SU-DHL-6 (cell line): Measurements from ENCODE around the gene GAREM1.

Experiments used
- H2AFZ ChIP-seq: fragments of 200-600 bp; sonication (generic); 2 replicates; pipeline ENCODE4 v1.6.1; 2014; ENCODE audit warnings: low read depth, mild to moderate bottlenecking, moderate library complexity, mixed read lengths, antibody characterized with exemption, low read length; ENCODE audit not compliant: severe bottlenecking
- H3F3A ChIP-seq: fragments of 200-600 bp; shearing (Covaris generic); 2 replicates; pipeline ENCODE4 v1.6.0; 2016; ENCODE audit warnings: antibody characterized with exemption, mild to moderate bottlenecking; ENCODE audit not compliant: insufficient read depth
- H3K27ac ChIP-seq: fragments of 200-600 bp; sonication (generic); 2 replicates; pipeline ENCODE4 v1.5.1; 2016; ENCODE audit warnings: low read depth, mild to moderate bottlenecking, low read length, moderate library complexity, mixed read lengths
- H3K27me3 ChIP-seq: fragments of 200-600 bp; sonication (generic), shearing (Covaris generic); 2 replicates; pipeline ENCODE4 v1.6.0; 2014; ENCODE audit warnings: mild to moderate bottlenecking, low read length
- H3K36me3 ChIP-seq: fragments of 200-600 bp; sonication (generic); 2 replicates; pipeline ENCODE4 v1.6.1; 2014; ENCODE audit warnings: mild to moderate bottlenecking, low read length, mixed read lengths
- H3K4me2 ChIP-seq: fragments of 300-600, 200-600 bp; shearing (Covaris generic), sonication (generic); 2 replicates; pipeline ENCODE4 v1.6.0; 2014; ENCODE audit warnings: low read length, low read depth, mild to moderate bottlenecking; ENCODE audit not compliant: poor library complexity, severe bottlenecking
- H3K4me3 ChIP-seq: fragments of 200-600 bp; sonication (generic); 2 replicates; pipeline ENCODE4 v1.5.1; 2014; ENCODE audit warnings: antibody characterized with exemption, low read length, mild to moderate bottlenecking, mixed read lengths; ENCODE audit not compliant: insufficient read depth, poor library complexity, severe bottlenecking
- H3K79me2 ChIP-seq: fragments of 200-600 bp; sonication (generic); 2 replicates; pipeline ENCODE4 v1.6.1; 2014; ENCODE audit warnings: mild to moderate bottlenecking, low read length, moderate library complexity; ENCODE audit not compliant: insufficient read depth
- H3K9ac ChIP-seq: fragments of 200-600 bp; sonication (generic); 2 replicates; pipeline ENCODE4 v1.7.0; 2014; ENCODE audit warnings: mild to moderate bottlenecking, low read length
- H3K9me2 ChIP-seq: fragments of 200-600 bp; sonication (generic); replicated peaks from 2 replicates; pipeline ENCODE4 v1.6.1; 2014; ENCODE audit warnings: low read length; ENCODE audit not compliant: insufficient read depth
- H3K9me3 ChIP-seq: fragments of 200-600 bp; sonication (generic); 2 replicates; pipeline ENCODE4 v1.6.1; 2014; ENCODE audit warnings: low read length, mixed read lengths; ENCODE audit not compliant: insufficient read depth
- H4K20me1 ChIP-seq: fragments of 200-600 bp; sonication (generic); 2 replicates; pipeline ENCODE4 v1.6.1; 2014; ENCODE audit warnings: low read depth, mild to moderate bottlenecking, antibody characterized with exemption, low read length, moderate library complexity, mixed read lengths
- EZH2phosphoT487 ChIP-seq: fragments of 200-600 bp; sonication (generic), shearing (Covaris generic); conservative IDR thresholded peaks from 2 replicates; pipeline ENCODE4 v1.6.1; 2018; ENCODE audit warnings: mild to moderate bottlenecking, antibody characterized with exemption, low read length, moderate library complexity, mixed read lengths
- TF ChIP-seq, protein P1 (sequence below): fragments of 200-600 bp; sonication (generic); IDR thresholded peaks from one replicate; pipeline ENCODE4 v1.5.1; 2017; ENCODE audit warnings: antibody characterized with exemption, mild to moderate bottlenecking, low read length, moderate library complexity; ENCODE audit not compliant: insufficient read depth, poor library complexity, severe bottlenecking

The GAREM1 gene

GRCh38 chr18:32333781-32334180 lies 136.9 kb downstream of the GAREM1 start:
- Histone ChIP-seq H3K36me3 (no peaks in the 10 kb centered on the region), H3K27me3 (no peaks in the 10 kb centered on the region), H3F3A (no peaks in the 10 kb centered on the region), H3K9me3 (no peaks in the 10 kb centered on the region), H3K79me2 (no peaks in the 10 kb centered on the region), H3K4me2 (no peak overlapping the region), H3K9me2 (no peaks in the 10 kb centered on the region), H3K4me3 (no peak overlapping the region), H3K9ac (no peak overlapping the region), H2AFZ (no peak overlapping the region), H4K20me1 (no peaks in the 10 kb centered on the region), H3K27ac (no peak overlapping the region)
- TF ChIP-seq, protein P1, sequence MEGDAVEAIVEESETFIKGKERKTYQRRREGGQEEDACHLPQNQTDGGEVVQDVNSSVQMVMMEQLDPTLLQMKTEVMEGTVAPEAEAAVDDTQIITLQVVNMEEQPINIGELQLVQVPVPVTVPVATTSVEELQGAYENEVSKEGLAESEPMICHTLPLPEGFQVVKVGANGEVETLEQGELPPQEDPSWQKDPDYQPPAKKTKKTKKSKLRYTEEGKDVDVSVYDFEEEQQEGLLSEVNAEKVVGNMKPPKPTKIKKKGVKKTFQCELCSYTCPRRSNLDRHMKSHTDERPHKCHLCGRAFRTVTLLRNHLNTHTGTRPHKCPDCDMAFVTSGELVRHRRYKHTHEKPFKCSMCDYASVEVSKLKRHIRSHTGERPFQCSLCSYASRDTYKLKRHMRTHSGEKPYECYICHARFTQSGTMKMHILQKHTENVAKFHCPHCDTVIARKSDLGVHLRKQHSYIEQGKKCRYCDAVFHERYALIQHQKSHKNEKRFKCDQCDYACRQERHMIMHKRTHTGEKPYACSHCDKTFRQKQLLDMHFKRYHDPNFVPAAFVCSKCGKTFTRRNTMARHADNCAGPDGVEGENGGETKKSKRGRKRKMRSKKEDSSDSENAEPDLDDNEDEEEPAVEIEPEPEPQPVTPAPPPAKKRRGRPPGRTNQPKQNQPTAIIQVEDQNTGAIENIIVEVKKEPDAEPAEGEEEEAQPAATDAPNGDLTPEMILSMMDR, result no peak
- no peak for TF ChIP-seq EZH2phosphoT487

- H3K79me2 ChIP-seq, result no peaks in the 10 kb centered on the region
- no peaks in the 10 kb centered on the region for H3K27me3 ChIP-seq
Measured at GRCh38 chr18:32332708-32333107, 138.0 kb downstream of the GAREM1 start.

DNA sequence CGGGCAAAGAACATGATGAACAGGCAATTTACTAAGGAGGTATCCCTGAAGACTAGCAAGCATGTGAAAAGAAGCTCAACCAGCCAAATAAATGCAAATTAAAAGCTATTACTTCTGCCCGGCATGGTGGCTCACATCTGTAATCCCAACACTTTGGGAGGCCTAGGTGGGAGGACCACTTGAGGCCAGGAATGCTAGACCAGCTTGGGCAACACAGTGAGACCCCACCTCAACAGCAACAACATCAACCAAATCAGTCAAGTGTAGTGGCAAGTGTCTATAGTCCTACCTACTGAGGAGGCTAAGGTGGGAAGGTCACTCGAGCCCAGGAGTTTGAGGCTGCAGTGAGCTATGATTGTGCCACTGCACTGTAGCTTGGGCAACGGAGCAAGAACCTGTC lies 141.7 kb downstream of the GAREM1 start:
- no peaks in the 10 kb centered on the region for H3K9me3 ChIP-seq
- H3K9me2 ChIP-seq, result no peaks in the 10 kb centered on the region
- no peaks in the 10 kb centered on the region for H3K36me3 ChIP-seq
- no peak overlapping the region for H3K9ac ChIP-seq
- H3K4me2 ChIP-seq, result no peak overlapping the region
- no peaks in the 10 kb centered on the region for H3K79me2 ChIP-seq
- H2AFZ ChIP-seq, result no peak overlapping the region
- TF ChIP-seq, protein P1, result no peak
- TF ChIP-seq EZH2phosphoT487, result no peak
- H3F3A ChIP-seq, result no peaks in the 10 kb centered on the region
- no peak overlapping the region for H3K27ac ChIP-seq
- H3K4me3 ChIP-seq, result no peak overlapping the region
- no peaks in the 10 kb centered on the region for H4K20me1 ChIP-seq
- H3K27me3 ChIP-seq, result no peaks in the 10 kb centered on the region

More at GRCh38 chr18:32332708-32333107, 138.0 kb downstream of the GAREM1 start:
- Histone ChIP-seq H3K9me2 (no peaks in the 10 kb centered on the region), H3K27ac (no peak overlapping the region), H3K4me3 (no peak overlapping the region), H4K20me1 (no peaks in the 10 kb centered on the region), H3F3A (no peaks in the 10 kb centered on the region), H2AFZ (no peak overlapping the region), H3K4me2 (no peak overlapping the region), H3K9ac (no peak overlapping the region), H3K36me3 (no peaks in the 10 kb centered on the region), H3K9me3 (no peaks in the 10 kb centered on the region)
- TF ChIP-seq, protein P1, result no peak
- TF ChIP-seq EZH2phosphoT487, result no peak

DNA sequence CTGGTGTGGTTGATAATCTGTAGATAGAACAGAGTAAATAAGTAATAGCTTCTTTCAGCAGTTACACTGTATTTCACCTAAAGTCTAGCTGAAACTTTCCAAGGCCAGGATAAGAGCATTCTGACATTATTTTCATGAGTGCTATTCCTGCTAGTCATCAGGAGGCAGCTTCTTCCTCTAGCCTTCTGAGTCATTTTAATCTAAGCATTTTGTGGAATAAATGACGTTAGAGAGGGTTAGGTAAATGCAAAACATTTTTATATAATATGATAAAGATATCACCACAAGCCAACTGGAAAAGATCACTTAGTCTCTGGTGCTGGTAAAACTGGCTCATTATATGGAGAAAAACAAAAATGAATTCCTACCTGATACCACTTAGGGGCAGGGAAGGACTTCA lies 142.3 kb downstream of the GAREM1 start:
- Histone ChIP-seq H3F3A (no peaks in the 10 kb centered on the region), H3K36me3 (no peaks in the 10 kb centered on the region), H2AFZ (no peak overlapping the region), H3K9me2 (no peaks in the 10 kb centered on the region), H3K4me3 (no peak overlapping the region), H3K79me2 (no peaks in the 10 kb centered on the region), H3K27me3 (no peaks in the 10 kb centered on the region), H3K9ac (no peak overlapping the region), H3K4me2 (no peak overlapping the region), H4K20me1 (no peaks in the 10 kb centered on the region), H3K27ac (no peak overlapping the region), H3K9me3 (no peaks in the 10 kb centered on the region)
- TF ChIP-seq, protein P1, result no peak
- no peak for TF ChIP-seq EZH2phosphoT487
